GM18868 (cell line): Measurements from ENCODE around the gene DOK5.
"Not testable (repeated sequence)": the region's sequence is repeated elsewhere in the genome, so short reads cannot be mapped to it uniquely, and the experiment has no call there.

Experiments used
- ATAC-seq: cut with Tn5 transposase; IDR thresholded peaks from one replicate; pipeline ENCODE4 v1.9.1; 2021; ENCODE audit warnings: mild to moderate bottlenecking, moderate library complexity; ENCODE audit not compliant: unreplicated experiment

DOK5 gene

DNA sequence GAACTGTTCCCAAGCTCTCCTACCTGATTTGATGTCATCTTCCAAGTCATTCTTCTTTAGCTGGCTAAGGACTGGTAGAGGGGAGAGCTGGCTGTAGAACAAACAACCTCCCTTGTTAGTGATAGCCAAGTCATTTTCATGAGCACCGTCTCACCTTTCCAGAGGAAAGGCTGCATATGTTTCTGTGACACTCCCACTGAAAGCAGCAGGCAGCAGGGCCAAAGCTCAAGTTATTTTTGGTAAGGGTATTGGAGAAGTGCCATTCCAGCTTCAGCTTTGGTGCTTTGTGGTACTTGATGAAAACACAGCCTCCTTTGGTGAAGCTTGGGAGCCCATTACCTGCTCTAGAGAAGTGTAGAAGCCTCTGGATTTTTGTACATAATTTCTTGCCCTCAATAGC, 5.4 kb upstream of the DOK5 start:
- ATAC-seq = no peak

DNA sequence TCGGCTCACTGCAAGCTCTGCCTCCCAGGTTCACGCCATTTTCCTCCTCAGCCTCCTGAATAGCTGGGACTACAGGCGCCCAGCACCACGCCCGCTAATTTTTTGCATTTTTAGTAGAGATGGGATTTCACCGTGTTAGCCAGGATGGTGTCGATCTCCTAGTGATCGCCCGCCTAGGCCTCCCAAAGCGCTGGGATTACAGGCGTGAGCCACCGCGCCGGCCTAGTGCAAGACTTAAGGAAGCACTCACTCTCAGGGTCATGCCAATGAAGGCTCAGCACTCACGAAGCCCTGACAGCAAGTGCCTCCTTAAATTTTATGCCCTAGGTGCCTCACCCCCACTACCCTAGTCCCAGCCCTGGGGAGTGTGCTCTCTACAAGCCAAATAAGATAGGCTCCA, 4.7 kb upstream of the DOK5 start:
- no peak for ATAC-seq

DNA sequence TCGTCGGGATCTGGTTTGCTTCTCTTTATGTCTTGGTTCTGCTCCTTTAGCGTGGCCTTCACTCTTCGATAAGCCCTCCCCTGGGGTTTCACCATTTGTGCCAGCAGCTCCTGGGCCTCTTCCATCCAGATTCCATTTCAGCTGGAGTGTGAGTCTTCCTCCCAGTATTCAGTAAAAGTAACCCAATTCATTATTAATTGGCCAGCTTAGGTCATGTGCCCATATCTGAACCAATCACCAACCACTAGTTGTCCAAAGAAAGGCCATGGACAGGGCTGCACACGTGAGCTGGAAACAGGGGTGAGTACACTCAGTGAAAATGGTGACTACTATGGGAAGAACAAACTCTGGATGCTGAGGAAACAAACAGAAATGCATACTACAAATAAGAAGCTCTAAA, 2.8 kb upstream of the DOK5 start:
- ATAC-seq = no peak

DNA sequence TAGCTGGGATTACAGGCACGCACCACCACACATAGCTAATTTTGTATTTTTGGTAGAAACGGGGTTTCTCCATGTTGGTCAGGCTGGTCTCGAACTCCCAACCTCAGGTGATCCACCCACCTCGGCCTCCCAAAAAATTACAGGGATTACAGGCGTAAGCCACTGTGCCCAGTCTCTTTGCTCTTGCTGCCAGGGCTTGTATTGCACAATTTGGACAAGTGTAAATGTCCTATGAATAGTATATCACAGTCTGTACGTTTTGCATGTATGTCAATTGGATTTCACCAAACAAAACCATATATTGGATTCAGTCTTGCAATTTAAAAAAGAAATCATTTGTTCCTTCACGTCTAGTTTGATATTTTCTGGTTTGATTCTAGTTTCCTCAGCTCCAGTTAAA, 2.1 kb upstream of the DOK5 start:
- no peak for ATAC-seq

DNA sequence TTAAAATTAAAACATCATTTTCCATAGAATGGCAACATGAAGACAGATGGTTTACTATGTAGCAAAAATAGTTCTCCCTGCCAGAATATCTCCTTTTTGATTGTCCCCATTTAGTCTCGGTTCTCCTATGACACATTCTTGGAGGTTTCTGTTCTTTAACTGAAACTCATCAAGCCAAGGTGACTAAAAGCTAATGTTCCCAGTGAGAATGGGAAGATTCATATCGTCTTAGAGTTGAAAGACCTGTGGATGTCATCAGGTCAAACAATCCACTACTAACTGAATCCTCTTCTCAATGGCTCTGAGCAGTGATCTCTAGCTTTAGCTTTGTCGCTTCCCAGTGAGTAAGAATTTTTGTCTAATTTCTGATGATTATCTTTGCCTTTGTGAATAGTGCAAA, 1.3 kb upstream of the DOK5 start:
- ATAC-seq = no peak

DNA sequence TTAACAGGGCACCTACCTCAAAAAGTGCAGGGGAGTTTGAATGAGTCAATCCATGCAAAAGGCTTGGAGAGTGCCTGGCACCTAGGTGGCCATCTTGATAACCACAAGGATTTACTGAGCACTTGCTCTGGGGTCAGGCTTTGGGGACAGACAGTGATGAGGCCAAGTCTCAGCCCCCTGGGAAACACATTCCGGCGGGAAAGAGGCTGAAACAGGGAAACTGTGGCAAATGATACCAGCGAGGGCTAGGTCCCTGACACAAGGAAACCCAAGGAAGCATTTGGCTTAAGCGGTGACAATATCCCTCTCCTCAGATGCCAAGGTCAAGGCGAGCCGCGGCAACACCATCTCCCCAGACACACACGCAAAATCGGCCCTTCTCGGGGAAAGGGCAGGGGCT, 527 bp upstream of the DOK5 start:
- ATAC-seq = no peak

DNA sequence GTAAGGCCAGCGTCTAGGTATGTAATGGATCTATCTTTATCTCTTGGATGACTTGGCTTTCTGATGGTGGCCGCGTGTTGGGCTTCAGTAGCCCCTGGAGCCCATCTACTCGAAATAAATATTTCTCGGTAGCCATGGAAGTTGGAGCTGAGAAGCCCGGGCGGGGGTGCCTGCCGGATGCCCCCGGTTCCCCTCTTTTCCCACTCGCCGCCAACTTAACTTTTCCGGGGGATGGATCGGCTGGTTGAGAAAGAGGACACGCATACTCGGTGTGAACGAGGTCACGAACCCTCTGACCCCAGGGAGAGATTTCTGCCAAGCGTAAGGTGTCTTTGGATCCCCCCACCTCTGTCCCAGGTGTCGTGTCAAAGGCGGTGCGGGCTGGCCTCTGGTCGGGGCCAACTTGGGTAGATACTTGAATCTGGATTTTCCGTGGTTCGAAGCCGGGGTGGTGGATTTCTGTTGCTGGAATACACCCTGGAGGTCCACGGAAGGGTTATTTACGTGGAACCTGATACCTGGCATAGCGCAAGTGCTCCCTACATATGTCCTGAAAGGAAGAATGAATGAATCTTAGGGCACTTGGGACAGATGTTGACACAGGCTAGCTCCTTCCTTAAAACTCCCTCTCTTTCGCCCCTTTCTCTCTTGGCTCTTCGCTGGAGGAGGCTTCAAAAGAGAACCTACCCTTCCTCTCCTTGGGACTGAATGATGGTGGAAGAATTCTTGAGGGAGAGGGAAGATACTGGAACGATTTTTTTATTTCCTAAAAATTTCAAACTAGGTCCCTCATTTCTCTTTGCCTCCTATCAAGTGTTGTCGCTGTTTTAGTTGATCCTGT, 996 bp downstream of the DOK5 start:
- no peak for ATAC-seq

DNA sequence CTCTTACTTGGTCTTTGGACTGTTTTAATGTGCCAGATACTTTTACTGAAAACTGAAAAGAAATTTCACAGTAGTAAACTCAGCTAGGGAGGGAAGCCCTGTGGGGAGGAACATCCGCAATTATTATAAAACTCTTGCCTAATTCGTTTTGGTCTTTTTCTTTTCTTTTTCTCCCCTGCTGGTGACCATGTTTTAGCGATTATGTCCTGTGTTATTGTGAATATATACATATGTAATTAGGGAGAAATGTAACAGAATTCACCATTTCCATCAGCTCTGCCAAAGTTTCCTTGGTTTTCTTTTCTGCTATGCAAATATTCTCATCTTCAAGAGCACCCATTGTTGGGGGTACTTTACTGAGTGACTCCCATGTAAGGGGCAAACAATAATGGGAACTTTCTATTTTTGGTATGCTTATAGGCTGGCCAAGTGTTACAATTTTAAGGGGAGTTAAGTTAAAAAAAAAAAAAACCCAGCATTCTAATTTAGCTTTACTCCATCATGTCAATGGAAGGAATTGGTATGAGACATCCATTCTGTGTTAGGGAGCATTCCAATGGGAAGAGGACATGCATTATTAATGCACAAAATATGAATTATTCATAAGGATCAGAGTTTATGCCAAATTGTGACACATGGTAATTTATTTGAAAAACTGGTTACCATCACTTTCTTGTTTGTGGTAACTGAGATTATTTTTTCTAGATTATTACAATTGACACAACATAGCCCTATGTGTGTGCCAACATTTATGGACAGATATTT, 2.0 kb downstream of the DOK5 start:
- no peak for ATAC-seq

DNA sequence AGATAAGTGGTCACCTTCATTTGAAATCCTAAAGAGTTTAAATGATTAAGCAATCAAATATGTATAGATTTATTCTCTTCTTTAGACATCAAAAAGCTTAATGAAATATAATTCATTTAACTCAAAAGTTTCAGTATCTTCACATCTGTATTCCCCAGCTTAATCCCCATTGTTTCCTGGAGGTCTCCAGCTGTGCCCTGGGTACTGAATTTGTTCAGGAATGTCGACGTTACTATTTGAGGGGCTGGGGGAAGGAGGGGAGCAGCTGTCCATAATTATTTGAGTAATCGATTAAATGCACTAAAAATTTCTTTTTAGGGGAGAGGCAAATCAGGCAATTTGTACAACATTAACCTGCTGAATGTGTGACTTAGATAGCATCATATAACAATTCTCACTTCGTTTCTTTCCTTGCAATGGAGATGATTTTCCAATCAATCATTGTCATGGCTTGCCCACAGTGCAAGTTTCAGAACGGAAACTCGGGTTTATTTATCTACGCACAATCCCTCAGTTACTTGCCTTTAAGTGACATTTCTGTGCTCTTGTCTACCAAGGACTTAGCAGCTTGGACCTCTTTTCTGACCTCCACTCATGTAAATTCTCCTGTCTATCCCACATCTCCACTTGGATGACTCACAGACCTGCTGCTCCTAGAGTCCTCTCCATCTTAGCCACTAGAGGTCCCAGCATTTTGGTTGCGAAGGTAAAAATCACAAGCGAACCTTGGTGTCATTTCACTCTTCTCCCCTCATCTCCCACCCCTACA, 3.9 kb downstream of the DOK5 start:
- ATAC-seq = no peak

DNA sequence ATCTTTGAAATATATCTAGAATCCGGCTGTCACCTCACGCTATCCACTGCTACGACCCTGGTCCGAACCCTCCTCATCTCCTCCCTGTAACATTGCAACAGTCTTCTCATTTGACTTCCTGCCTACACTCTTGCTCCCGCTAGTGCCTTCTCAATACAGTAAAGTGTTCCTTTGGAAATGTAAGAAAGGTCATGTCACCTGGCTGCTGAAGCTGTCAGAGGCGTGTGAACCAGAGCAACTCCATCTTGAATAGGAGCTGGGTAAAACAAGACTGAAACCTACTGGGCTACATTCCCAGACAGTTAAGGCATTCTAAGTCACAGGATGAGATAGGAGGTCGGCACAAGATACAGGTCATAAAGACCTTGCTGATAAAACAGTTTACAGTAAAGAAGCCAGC, 4.5 kb downstream of the DOK5 start:
- ATAC-seq = not testable (repeated sequence)

DNA sequence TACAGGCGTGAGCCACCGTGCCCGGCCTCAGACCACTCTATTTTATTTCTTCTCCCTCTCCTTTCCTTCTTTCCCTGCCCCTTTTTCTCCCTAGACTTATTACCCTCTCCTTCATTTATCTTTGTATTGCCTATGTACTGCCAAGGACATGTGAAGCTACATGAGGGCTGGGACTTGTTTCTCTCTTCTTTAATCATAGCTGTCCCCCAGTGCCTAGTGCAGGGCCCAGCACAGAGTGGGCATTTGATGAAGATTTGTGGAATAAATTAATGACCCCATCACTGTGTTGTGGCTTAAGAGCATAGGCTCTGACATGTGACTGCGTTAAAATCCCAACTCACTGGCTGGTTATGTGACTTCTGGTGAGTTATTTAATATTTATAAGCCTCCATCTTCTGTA, 6.0 kb downstream of the DOK5 start:
- no peak for ATAC-seq

DNA sequence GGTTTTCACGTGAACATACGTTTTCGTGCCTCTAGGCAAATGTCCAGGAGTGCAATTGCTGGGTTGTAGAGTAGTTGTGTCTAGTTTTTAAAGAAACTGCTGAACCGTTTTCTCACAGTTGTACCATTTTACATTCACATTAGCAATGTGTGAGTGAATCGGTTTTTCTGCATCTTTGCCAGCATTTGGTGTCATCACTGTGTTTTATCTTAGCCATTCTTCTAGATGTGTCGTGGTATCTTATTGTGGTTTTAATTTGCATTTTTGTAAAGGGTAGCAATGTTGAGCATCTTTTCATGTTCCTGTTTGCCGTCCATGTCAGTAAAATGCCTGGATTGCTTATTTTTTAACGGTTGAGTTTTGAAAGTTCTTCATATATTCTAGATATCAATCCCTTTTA, 10.2 kb downstream of the DOK5 start:
- ATAC-seq = no peak

DNA sequence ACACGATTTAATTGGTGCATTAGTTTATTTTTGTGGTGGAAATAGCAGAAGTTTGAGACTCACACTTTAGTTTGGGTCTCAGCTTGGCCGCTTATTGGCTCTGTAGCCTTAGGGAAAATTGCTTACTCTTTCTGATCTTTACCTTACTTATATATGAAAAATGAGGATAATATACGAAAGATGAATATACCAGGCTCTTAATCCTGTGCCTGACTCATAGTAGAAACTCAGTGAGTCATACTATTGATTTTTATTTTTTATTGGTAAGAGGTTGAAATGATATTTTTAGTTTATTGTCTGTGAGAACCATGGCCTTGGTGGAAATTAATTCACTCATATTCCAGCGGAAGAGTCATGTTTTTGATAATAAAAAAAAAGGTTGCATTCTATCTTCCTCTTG, 11.2 kb downstream of the DOK5 start:
- no peak for ATAC-seq

DNA sequence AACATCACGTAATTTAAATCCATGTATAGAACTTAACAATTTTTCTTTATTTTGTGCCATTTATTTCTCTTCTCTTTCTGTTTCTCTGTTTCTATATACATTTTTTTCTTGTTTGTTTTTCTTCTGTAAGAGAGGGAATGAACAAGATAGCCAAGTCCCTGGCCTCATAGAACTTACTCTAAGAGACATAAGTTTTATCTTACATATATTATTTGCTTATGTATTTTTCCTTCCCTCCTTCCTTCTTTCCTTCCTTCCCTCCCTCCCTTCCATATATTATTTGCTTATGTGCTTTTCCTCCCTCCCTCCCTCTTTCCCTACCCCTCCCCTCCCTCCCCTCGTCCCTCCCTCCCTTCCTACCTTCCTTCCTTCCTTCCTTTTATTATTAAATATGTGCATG, 13.0 kb downstream of the DOK5 start:
- ATAC-seq = no peak

DNA sequence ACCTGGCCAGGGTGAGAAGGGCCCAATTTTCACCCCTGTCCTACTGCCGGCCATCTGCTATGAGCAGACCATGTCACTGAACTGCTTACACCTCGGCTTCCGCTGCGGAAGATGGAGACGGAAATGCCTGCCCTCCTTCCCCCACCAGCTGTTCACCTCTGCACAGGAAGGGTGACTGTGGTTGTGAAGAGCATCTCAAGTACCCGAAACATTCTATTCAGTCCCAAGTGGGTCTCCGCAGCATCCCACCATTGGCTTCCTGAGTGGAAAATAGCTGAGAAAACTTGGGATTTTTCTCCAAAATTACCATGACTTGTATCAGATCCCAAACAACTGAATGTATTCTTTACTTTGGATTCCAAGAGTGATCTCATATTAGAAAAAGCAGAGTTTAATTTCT, 16.1 kb downstream of the DOK5 start:
- ATAC-seq = no peak

DNA sequence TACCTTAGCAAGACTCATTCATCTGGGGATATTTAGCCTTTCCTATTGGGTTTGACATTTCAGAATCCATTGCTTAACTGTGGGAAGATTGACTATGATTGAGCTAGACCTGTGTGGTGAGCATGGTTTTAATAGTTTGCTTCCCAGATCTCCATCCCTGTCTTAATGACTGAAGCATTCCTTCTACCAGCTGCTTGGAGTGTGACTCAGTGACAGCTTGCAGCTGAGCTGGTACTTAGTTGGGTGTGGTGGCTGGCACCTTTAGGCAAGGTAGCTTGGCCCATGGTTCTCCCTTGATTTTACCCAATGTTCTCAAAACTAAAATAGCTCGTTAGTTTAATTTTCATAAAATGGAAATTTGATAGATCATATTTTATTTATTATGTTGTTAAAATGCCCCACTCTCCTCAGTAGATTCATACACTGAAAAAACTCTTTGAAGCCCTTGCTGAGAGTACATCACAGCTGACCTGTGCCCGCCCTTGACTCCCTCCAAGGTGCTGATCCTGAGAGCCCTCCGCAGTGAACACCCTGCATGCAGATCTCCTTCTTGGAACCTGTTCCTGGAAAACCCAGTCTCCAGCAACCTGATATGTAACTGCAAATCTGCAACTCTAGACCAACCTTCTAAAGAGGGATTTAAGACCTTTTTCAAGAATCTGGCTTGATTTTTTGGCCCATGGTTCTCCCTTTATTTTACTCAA, 19.1 kb downstream of the DOK5 start:
- no peak for ATAC-seq

DNA sequence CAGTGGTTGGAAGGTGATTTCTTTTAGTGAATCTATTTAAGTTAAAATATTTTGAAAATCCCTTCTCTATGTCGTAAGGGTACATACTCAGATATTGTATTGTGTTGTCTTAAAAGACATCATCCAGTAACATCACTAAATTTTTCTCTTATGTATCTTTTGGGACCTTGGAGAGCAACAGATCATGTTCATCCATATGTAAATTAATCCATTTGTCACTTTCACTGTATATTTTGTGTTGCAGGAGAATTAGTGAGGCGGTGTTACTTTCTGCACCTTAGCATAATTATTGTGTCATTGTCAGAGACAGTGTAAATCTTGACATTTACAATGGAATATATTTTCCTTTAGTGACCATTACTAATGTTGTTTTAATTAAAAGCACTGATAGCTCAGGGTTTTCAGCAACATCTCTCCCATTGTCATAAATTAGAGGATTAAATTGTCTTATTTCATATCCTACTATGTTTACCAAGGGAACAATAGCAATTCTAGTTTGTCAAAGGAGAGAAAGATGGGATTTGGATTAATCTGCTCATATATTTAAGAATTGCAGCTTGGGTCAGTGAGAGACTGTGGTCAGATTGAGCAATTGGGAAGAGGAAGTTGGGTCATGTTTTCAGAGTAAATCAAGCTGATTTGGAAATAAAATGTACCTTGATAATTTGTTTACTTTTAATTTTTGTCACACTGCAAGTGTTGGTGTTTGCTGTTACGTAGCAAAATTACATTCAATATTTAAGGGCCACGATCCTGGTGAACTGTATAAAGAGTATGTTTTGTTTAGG, 22.7 kb downstream of the DOK5 start:
- ATAC-seq = no peak

DNA sequence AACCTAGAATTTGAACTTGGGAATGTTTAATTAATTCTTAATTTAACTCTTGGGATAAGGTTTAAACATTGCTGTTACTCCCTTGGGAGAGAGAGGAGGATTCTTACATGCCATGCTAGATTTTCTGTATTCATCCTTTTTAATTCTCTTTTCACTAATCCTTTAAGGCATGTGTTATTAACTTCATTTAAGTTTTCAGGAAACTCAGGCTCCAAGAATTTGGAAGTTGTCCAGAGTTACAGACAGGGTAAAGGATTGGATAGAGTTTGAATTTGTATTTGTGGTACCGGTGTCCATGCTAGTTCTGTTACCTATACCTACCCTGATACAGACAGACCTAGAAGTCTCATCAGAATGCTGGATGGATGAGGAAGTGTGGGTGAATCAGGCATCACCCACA, 23.7 kb downstream of the DOK5 start:
- ATAC-seq = no peak

DNA sequence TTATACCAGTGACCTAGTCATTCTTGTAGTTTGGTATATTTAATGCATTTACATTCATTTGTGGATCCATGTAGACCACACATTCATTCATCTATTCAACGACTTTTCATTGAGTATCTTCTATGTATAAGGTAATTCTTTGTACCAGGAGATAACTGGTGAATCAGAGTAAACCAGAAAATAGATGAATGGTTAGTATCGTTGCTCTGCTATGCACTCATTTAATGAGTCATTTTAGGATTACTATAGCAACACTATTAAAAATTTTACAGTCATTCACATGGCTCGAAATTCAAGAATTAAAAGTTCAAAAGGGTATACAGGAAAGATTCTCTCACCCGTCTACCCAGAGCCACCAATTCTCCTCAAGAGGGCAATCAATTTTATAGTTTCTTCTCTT, 26.8 kb downstream of the DOK5 start:
- ATAC-seq = no peak

DNA sequence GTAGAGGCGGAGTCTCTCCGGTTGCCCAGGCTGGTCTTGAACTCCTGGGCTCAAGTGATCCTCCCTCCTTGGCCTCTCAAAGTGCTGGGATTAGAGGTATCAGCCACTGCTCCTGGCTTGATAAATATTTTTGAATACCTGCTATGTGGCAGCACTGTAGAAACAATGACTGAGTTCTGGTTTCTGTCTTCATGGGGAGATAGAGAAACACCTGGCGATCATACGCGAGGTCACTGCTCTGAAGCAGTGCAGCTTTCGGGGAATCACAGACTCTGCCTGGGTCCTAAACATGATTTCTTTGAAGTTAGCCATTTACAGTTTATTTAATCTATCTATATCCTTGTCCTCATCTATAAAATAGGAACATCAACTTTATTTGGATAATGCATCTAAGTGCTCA, 31.2 kb downstream of the DOK5 start:
- no peak for ATAC-seq
